IMR-90 (cell line): ENCODE data around the gene RBMS3. TPM values are rescaled to one million over a fixed set of nuclear protein-coding genes. Genes with fewer than 3 reads are reported as not detected.

Experiments used
- ATAC-seq: fragments of 200-7000 bp; cut with Tn5 transposase; 2 replicates; pipeline ENCODE4 v1.9.1; 2020; ENCODE audit warnings: low read depth, mild to moderate bottlenecking, moderate library complexity
- BruUV-seq: library from RNA; stranded (reverse); fragments of 400-500 nt; replicated peaks from 2 replicates; lab custom pipeline; 2021; lab: Mats Ljungman, UMichigan
- CTCF ChIA-PET: fragments of 300-600 bp; formaldehyde crosslinking; extraction: SDS; loops from one replicate; lab custom pipeline; 2021; ENCODE audit warnings: antibody characterized with exemption; lab: Yijun Ruan, JAX
- POLR2A ChIA-PET: fragments of 300-600 bp; sonication (Branson Sonifier 250); formaldehyde crosslinking; loops from one replicate; lab custom pipeline; 2022; ENCODE audit warnings: antibody characterized with exemption; ENCODE audit not compliant: unreplicated experiment; lab: Charles Lee
- DNase-seq: peaks from one replicate; pipeline ENCODE4 v3.0.0; 2013
- H2AFZ ChIP-seq: replicated peaks from 2 replicates; pipeline ENCODE3; 2013; ENCODE audit warnings: low read length, mild to moderate bottlenecking; ENCODE audit not compliant: poor library complexity
- H2AK5ac ChIP-seq: 2 replicates; pipeline ENCODE4 v1.6.1; 2013; ENCODE audit warnings: low read depth, low read length, inconsistent platforms
- H2AK9ac ChIP-seq: replicated peaks from 2 replicates; pipeline ENCODE3; 2013; ENCODE audit warnings: mild to moderate bottlenecking, low read depth, low read length, moderate library complexity; ENCODE audit not compliant: poor library complexity
- H2BK120ac ChIP-seq: 2 replicates; pipeline ENCODE4 v1.6.1; 2013; ENCODE audit warnings: low read depth, low read length, inconsistent platforms
- H2BK15ac ChIP-seq: 3 replicates; pipeline ENCODE4 v1.6.1; 2013; ENCODE audit warnings: low read depth, low read length, inconsistent platforms
- H2BK20ac ChIP-seq: 2 replicates; pipeline ENCODE4 v1.6.1; 2013; ENCODE audit warnings: low read depth, mild to moderate bottlenecking, inconsistent platforms, low read length, moderate library complexity
- H2BK5ac ChIP-seq: 2 replicates; pipeline ENCODE4 v1.6.1; 2013; ENCODE audit warnings: mild to moderate bottlenecking, low read depth, low read length, inconsistent platforms; ENCODE audit not compliant: poor library complexity, severe bottlenecking
- H3K14ac ChIP-seq: replicated peaks from 2 replicates; pipeline ENCODE4 v1.6.1; 2013; ENCODE audit warnings: low read depth, low read length, inconsistent platforms
- H3K18ac ChIP-seq: 2 replicates; pipeline ENCODE4 v1.6.1; 2013; ENCODE audit warnings: low read depth, low read length, control low read depth
- H3K23ac ChIP-seq: 2 replicates; pipeline ENCODE4 v1.6.1; 2013; ENCODE audit warnings: low read depth, low read length, inconsistent platforms
- H3K27ac ChIP-seq: 2 replicates; pipeline ENCODE4 v1.5.1; 2013; ENCODE audit warnings: mild to moderate bottlenecking, control low read depth, low read length; ENCODE audit not compliant: insufficient read depth
- H3K27me3 ChIP-seq: 2 replicates; pipeline ENCODE4 v1.6.1; 2013; ENCODE audit warnings: low read length; ENCODE audit not compliant: control insufficient read depth, insufficient read depth
- H3K36me3 ChIP-seq: 2 replicates; pipeline ENCODE4 v1.6.1; 2013; ENCODE audit warnings: low read length, mixed read lengths; ENCODE audit not compliant: control insufficient read depth, insufficient read depth
- H3K4ac ChIP-seq: 2 replicates; pipeline ENCODE4 v1.6.1; 2013; ENCODE audit warnings: low read depth, low read length, inconsistent platforms
- H3K4me1 ChIP-seq: 2 replicates; pipeline ENCODE4 v1.6.1; 2013; ENCODE audit warnings: low read length, mixed read lengths; ENCODE audit not compliant: control insufficient read depth, insufficient read depth
- H3K4me2 ChIP-seq: 2 replicates; pipeline ENCODE4 v1.6.1; 2013; ENCODE audit warnings: low read depth, mild to moderate bottlenecking, control low read depth, low read length, moderate library complexity
- H3K4me3 ChIP-seq: 2 replicates; pipeline ENCODE4 v1.5.1; 2013; ENCODE audit warnings: low read depth, mild to moderate bottlenecking, control low read depth, low read length, moderate library complexity; ENCODE audit not compliant: insufficient read depth
- H3K56ac ChIP-seq: 2 replicates; pipeline ENCODE4 v1.6.1; 2013; ENCODE audit warnings: low read length, inconsistent platforms; ENCODE audit not compliant: insufficient read depth; ENCODE audit errors: extremely low read depth
- H3K79me1 ChIP-seq, 2 experiments: 2 replicates each; pipeline ENCODE4 v1.6.1; 2013; ENCODE audit warnings: low read length in 2 of 2, inconsistent platforms in 1 of 2, low read depth in 1 of 2
- H3K9ac ChIP-seq: 2 replicates; pipeline ENCODE4 v1.6.1; 2013; ENCODE audit warnings: low read depth, low read length, control low read depth
- H3K9me1 ChIP-seq: 2 replicates; pipeline ENCODE4 v1.6.1; 2013; ENCODE audit warnings: low read length, inconsistent platforms; ENCODE audit not compliant: insufficient read depth
- H3K9me3 ChIP-seq: 2 replicates; pipeline ENCODE4 v1.6.1; 2013; ENCODE audit warnings: low read length; ENCODE audit not compliant: control insufficient read depth, insufficient read depth
- H4K20me1 ChIP-seq: 2 replicates; pipeline ENCODE4 v1.6.1; 2013; ENCODE audit warnings: low read length, inconsistent platforms; ENCODE audit not compliant: insufficient read depth
- H4K5ac ChIP-seq: 2 replicates; pipeline ENCODE4 v1.6.1; 2013; ENCODE audit warnings: mild to moderate bottlenecking, low read depth, low read length, control low read depth
- H4K8ac ChIP-seq, 2 experiments: 2 replicates each; pipeline ENCODE4 v1.6.1; 2013; ENCODE audit warnings: low read depth in 2 of 2, low read length in 2 of 2, control low read depth in 1 of 2, inconsistent platforms in 1 of 2
- H4K91ac ChIP-seq: 2 replicates; pipeline ENCODE4 v1.6.1; 2013; ENCODE audit warnings: low read depth, low read length, inconsistent platforms; ENCODE audit not compliant: insufficient read depth
- BHLHE40 ChIP-seq: fragments of 150-350 bp; IDR thresholded peaks from 2 replicates; pipeline ENCODE4 v1.6.1; 2016; ENCODE audit warnings: mild to moderate bottlenecking, low read depth, low read length
- CEBPB ChIP-seq: IDR thresholded peaks from 2 replicates; pipeline ENCODE4 v1.6.1; 2012; ENCODE audit warnings: low read depth, low read length, improper control_type of control experiment
- CHD1 ChIP-seq: IDR thresholded peaks from 2 replicates; pipeline ENCODE4 v1.6.1; 2012; ENCODE audit warnings: low read depth, low read length, improper control_type of control experiment
- FOS ChIP-seq: fragments of 150-350 bp; IDR thresholded peaks from 2 replicates; pipeline ENCODE4 v1.6.1; 2016; ENCODE audit warnings: low read depth, low read length
- MAFK ChIP-seq: IDR thresholded peaks from 2 replicates; pipeline ENCODE4 v1.6.1; 2012; ENCODE audit warnings: low read depth, low read length, improper control_type of control experiment
- MAZ ChIP-seq: IDR thresholded peaks from 2 replicates; pipeline ENCODE4 v1.6.1; 2012; ENCODE audit warnings: low read depth, mild to moderate bottlenecking, low read length, improper control_type of control experiment, moderate library complexity, borderline replicate concordance
- MXI1 ChIP-seq: IDR thresholded peaks from 2 replicates; pipeline ENCODE4 v1.6.1; 2012; ENCODE audit warnings: low read depth, mild to moderate bottlenecking, low read length, moderate library complexity, borderline replicate concordance
- NFE2L2 ChIP-seq: fragments of 150-350 bp; IDR thresholded peaks from 2 replicates; pipeline ENCODE4 v1.6.1; 2016; ENCODE audit warnings: low read depth, mild to moderate bottlenecking, low read length
- POLR2A ChIP-seq: IDR thresholded peaks from 2 replicates; pipeline ENCODE4 v1.6.1; 2012; ENCODE audit warnings: mild to moderate bottlenecking, low read depth, low read length
- RCOR1 ChIP-seq: IDR thresholded peaks from 2 replicates; pipeline ENCODE4 v1.6.1; 2012; ENCODE audit warnings: mild to moderate bottlenecking, low read length, improper control_type of control experiment; ENCODE audit not compliant: insufficient replicate concordance
- RFX5 ChIP-seq: IDR thresholded peaks from 2 replicates; pipeline ENCODE4 v1.8.0; 2012; ENCODE audit warnings: low read depth, mild to moderate bottlenecking, low read length, moderate library complexity
- SMC3 ChIP-seq: fragments of 150-350 bp; IDR thresholded peaks from 2 replicates; pipeline ENCODE4 v1.6.1; 2016; ENCODE audit warnings: low read depth, mild to moderate bottlenecking, antibody characterized with exemption, low read length, moderate library complexity
- dilution Hi-C: fragments of 300-500 bp; cut with HindIII; formaldehyde crosslinking; loops from one replicate; pipeline ENCODE4 v1.14.3; 2018; ENCODE audit warnings: low sequenced_read_pairs; ENCODE audit not compliant: unreplicated experiment
- in situ Hi-C: fragments of 300-500 bp; cut with MboI; formaldehyde crosslinking; loops from 3 replicates; pipeline ENCODE4 v1.14.3; 2019; ENCODE audit warnings: low sequenced_read_pairs, inconsistent platforms, mixed read lengths
- intact Hi-C: fragments of 100-400 bp; cut with micrococcal nuclease; formaldehyde crosslinking; loops from 2 replicates; pipeline ENCODE4 v1.10.0; 2022
- polyA plus RNA-seq, 3 experiments: library from polyadenylated mRNA; depleted of rRNA; stranded (reverse); fragments of >200 nt; gene quantifications; 2 replicates each; pipeline ENCODE4 v1.2.3, GENCODE V29; 2012; ENCODE audit warnings: low replicate concordance in 1 of 3
- total RNA-seq: library from RNA; depleted of rRNA; stranded (reverse); fragments of >200 nt; gene quantifications from 2 replicates; pipeline ENCODE4 v1.2.3, GENCODE V29; 2012
- TF ChIP-seq, protein P1 (sequence below): fragments of 150-350 bp; IDR thresholded peaks from 2 replicates; pipeline ENCODE4 v1.6.1; 2017; ENCODE audit warnings: mild to moderate bottlenecking, antibody characterized with exemption, low read length, low read depth
- TF ChIP-seq, protein P2 (sequence below): conservative IDR thresholded peaks from 2 replicates; pipeline ENCODE4 v1.5.1; 2012; ENCODE audit warnings: mild to moderate bottlenecking, low read depth, low read length, improper control_type of control experiment

Gene RBMS3
- total and polyA plus RNA-seq, 2 of the 4 experiments (the other 2 are of a cell fraction) = 15.2 to 127 TPM

- Histone ChIP-seq H3K9me3 (no peaks in the 10 kb centered on the region), H2AK9ac (no peak overlapping the region), H2BK5ac (no peak overlapping the region), H3K4me1 (no peaks in the 10 kb centered on the region; the same call in 1 of the 2 replicates), H4K5ac (no peak overlapping the region), H3K27ac (no peak overlapping the region), H2BK15ac (no peak overlapping the region), H3K14ac (no peak overlapping the region), H3K4ac (no peak overlapping the region), H4K8ac (no peak overlapping the region), H2BK20ac (no peak overlapping the region), H3K4me3 (no peak overlapping the region), H3K4me2 (no peak overlapping the region), H3K79me1 (peaks cover 20 to 31% of the 10 kb centered on the region in 2 experiments), H3K18ac (no peak overlapping the region), H3K9ac (no peak overlapping the region), H3K9me1 (peaks cover 2% of the 10 kb centered on the region; the same call in 1 of the 2 replicates), H3K23ac (no peak overlapping the region), H4K20me1 (no peaks in the 10 kb centered on the region), H3K27me3 (no peaks in the 10 kb centered on the region), H3K36me3 (no peaks in the 10 kb centered on the region), H3K56ac (no peak overlapping the region), H2BK120ac (no peak overlapping the region), H2AK5ac (no peak overlapping the region), H4K91ac (no peak overlapping the region), H2AFZ (no peak overlapping the region)
- dilution Hi-C loops = no loop called here
- in situ Hi-C loops = no loop called here
- ChIA-PET CTCF (no interaction called here), POLR2A (no interaction called here)
- intact Hi-C loops = no loop called here
- no peak for ATAC-seq
- DNase-seq = no peak
- no TSS peak for BruUV-seq
- TF ChIP-seq RFX5 = no peak
- TF ChIP-seq CHD1 = no peak
- TF ChIP-seq MAZ = no peak
- TF ChIP-seq POLR2A = no peak
- TF ChIP-seq MXI1 = no peak
- no peak for TF ChIP-seq SMC3
- TF ChIP-seq, protein P1, sequence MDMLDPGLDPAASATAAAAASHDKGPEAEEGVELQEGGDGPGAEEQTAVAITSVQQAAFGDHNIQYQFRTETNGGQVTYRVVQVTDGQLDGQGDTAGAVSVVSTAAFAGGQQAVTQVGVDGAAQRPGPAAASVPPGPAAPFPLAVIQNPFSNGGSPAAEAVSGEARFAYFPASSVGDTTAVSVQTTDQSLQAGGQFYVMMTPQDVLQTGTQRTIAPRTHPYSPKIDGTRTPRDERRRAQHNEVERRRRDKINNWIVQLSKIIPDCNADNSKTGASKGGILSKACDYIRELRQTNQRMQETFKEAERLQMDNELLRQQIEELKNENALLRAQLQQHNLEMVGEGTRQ = no peak
- TF ChIP-seq BHLHE40 = no peak
- no peak for TF ChIP-seq MAFK
- no peak for TF ChIP-seq CEBPB
- TF ChIP-seq FOS = no peak
- TF ChIP-seq, protein P2, sequence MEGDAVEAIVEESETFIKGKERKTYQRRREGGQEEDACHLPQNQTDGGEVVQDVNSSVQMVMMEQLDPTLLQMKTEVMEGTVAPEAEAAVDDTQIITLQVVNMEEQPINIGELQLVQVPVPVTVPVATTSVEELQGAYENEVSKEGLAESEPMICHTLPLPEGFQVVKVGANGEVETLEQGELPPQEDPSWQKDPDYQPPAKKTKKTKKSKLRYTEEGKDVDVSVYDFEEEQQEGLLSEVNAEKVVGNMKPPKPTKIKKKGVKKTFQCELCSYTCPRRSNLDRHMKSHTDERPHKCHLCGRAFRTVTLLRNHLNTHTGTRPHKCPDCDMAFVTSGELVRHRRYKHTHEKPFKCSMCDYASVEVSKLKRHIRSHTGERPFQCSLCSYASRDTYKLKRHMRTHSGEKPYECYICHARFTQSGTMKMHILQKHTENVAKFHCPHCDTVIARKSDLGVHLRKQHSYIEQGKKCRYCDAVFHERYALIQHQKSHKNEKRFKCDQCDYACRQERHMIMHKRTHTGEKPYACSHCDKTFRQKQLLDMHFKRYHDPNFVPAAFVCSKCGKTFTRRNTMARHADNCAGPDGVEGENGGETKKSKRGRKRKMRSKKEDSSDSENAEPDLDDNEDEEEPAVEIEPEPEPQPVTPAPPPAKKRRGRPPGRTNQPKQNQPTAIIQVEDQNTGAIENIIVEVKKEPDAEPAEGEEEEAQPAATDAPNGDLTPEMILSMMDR = no peak
- no peak for TF ChIP-seq RCOR1
- TF ChIP-seq NFE2L2 = no peak
Measured at GRCh38 chr3:29610781-29611180, 329.9 kb downstream of the RBMS3 start.
